Testis (tissue), 2 donors: ENCODE results near the gene TMUB1.

Experiments
- CTCF ChIP-seq, 3 experiments: fragments of 450-650 bp in 2 of 3; fragments of 200-600 bp in 1 of 3; sonication (generic) in 1 of 3; IDR thresholded peaks; one replicate each; pipeline ENCODE4 v1.5.1; 2016 to 2019; ENCODE audit warnings: antibody characterized with exemption in 3 of 3, mild to moderate bottlenecking in 2 of 3, moderate library complexity in 1 of 3
- POLR2A ChIP-seq: fragments of 450-650 bp; IDR thresholded peaks from one replicate; pipeline ENCODE4 v1.6.1; 2017; ENCODE audit warnings: antibody characterized with exemption, mild to moderate bottlenecking, moderate library complexity

GRCh38 chr7:151033864-151034249 lies 49.4 kb downstream of the TMUB1 start:
- TF ChIP-seq CTCF (IDR thresholded peaks at IDR 0.05) (no peak), POLR2A (no peak)
